ENCODE measurements around the gene C11orf68.

C11orf68 gene

DNA sequence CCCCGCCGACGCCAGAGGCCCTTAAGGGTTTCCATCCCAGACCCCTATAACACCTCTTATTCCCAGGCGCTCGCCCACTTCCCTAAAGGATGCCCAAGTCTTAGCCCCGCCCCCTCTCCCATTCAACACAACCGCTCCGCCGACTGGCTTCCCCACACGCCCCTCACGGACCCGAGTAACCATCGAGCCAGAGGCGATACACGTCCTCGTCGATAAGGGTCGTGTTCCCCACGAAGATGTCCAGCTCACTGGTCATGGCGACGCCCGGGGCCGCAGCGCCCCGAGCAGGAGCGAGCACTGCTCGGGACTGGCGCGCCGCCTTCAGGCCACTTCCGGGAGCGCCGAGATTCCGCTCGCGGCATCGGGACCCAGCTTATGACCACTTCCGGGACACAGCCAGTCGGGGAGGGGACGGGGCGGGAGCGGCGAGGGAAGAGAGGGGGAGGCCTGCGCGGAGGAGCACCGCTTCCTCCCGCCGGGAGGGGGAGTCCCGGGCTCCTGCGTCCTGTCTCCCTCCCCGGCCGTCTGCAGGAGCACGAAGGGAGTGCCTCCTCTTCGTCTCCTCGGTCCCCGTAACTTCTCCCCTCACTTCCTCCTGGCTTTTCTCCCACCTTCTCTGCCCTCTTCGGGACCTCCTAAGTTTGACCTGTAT lies 30.6 kb downstream of the C11orf68 start, which contains the start of gene FIBP:
Gene FIBP (minus strand): TSS at position 309 of the 652 bp plus-strand sequence. CDS start 53 bp downstream, at position 256.
- Histone ChIP-seq H3K27ac (ENCODE audit: poor library complexity, severe bottlenecking) (peak within 1 kb of the TSS; percentile 96), H3K27me3 (ENCODE audit: insufficient read depth, poor library complexity, severe bottlenecking) (no peaks in the 10 kb centered on the region), H3K4me3 (ENCODE audit: severe bottlenecking) (peak within 1 kb of the TSS; percentile 45), H3K4me1 (ENCODE audit: insufficient read depth, poor library complexity, severe bottlenecking) (peaks cover 10% of the 10 kb centered on the region), H3K9me3 (ENCODE audit: severe bottlenecking) (no peaks in the 10 kb centered on the region), H3K36me3 (ENCODE audit: low read depth) (peaks cover 44% of the 10 kb centered on the region)
- DNase-seq (ENCODE audit: low spot score) (peak; percentile 98), ATAC-seq (ENCODE audit: low read depth) (peak; percentile 57)
- TF ChIP-seq, protein P1, sequence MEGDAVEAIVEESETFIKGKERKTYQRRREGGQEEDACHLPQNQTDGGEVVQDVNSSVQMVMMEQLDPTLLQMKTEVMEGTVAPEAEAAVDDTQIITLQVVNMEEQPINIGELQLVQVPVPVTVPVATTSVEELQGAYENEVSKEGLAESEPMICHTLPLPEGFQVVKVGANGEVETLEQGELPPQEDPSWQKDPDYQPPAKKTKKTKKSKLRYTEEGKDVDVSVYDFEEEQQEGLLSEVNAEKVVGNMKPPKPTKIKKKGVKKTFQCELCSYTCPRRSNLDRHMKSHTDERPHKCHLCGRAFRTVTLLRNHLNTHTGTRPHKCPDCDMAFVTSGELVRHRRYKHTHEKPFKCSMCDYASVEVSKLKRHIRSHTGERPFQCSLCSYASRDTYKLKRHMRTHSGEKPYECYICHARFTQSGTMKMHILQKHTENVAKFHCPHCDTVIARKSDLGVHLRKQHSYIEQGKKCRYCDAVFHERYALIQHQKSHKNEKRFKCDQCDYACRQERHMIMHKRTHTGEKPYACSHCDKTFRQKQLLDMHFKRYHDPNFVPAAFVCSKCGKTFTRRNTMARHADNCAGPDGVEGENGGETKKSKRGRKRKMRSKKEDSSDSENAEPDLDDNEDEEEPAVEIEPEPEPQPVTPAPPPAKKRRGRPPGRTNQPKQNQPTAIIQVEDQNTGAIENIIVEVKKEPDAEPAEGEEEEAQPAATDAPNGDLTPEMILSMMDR (IDR thresholded peaks at IDR 0.05; ENCODE audit: poor library complexity, severe bottlenecking), result peak; percentile 93

DNA sequence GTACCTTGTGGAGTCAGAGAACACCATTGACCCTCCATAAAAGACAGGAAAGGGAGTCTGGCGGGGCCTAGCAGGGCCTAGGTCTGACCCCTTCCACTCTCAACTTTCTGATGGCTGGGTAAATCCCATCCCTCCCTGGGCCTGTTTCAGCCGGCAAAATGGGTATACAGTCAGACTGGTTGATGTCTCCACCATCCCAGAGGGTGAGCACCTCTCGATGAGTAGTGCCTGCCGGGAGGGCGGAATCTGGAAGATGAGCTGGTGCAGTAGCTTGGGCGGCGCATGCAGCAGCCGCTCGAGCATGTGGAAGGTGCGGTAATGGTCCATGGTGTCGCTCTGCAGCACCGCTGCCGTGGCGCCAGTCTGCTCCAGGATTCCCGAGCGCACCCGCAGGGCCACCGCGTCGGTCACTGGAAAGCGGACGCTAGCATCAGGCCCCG lies 31.1 kb downstream of the C11orf68 start:
- DNase-seq (ENCODE audit: low spot score) (no peak), ATAC-seq (ENCODE audit: low read depth) (no peak)
- TF ChIP-seq, protein P1 (IDR thresholded peaks at IDR 0.05; ENCODE audit: poor library complexity, severe bottlenecking), result no peak
- Histone ChIP-seq H3K36me3 (ENCODE audit: low read depth) (peaks cover 44% of the 10 kb centered on the region), H3K4me1 (ENCODE audit: insufficient read depth, poor library complexity, severe bottlenecking) (peaks cover 10% of the 10 kb centered on the region), H3K4me3 (ENCODE audit: severe bottlenecking) (peak overlapping the region; percentile 45), H3K9me3 (ENCODE audit: severe bottlenecking) (no peaks in the 10 kb centered on the region), H3K27ac (ENCODE audit: poor library complexity, severe bottlenecking) (peak overlapping the region; percentile 96), H3K27me3 (ENCODE audit: insufficient read depth, poor library complexity, severe bottlenecking) (no peaks in the 10 kb centered on the region)

DNA sequence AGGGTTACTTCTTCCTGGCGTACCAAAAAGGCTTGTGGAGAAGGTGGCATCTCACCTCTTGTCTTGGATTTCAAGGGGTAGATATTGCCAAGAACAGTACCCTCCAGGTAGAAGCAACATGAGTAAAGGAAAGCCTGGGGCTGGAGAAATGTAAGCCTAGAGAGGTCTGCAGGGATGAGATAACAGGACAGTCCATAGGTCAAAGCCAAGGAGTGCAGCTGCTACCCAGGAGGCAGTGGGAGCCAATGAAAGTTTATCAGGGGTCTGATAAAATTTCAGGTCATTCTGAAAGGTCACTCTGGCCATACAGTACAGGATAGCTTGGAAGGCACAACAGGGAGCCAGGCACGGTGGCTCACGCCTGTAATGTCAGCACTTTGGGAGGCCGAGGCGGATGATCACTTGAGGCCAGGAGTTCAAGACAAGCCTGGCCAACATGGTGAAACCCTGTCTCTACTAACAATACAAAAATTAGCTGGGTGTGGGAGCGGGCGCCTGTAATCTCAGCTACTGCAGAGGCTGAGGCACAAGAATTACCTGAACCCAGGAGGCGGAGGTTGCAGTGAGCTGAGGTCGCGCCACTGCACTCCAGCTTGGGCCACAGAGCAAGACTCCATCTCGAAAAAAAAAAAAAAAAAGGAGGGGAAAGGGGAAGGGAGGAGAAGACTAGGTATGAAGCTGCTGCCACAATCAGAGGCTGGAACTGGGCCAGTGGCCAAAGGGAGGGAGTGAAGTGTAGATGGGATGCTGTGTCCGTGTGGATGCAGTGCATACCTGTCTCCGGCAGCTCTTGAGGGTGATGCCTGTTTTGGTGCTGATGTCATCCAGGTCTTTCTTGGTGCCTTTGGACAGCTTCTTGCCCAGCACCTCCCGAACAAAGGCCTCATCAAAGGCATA lies 31.8 kb downstream of the C11orf68 start:
- Histone ChIP-seq H3K4me3 (ENCODE audit: severe bottlenecking) (peak overlapping the region; percentile 45), H3K4me1 (ENCODE audit: insufficient read depth, poor library complexity, severe bottlenecking) (peaks cover 10% of the 10 kb centered on the region), H3K27ac (ENCODE audit: poor library complexity, severe bottlenecking) (peak overlapping the region; percentile 96), H3K36me3 (ENCODE audit: low read depth) (peaks cover 42% of the 10 kb centered on the region), H3K27me3 (ENCODE audit: insufficient read depth, poor library complexity, severe bottlenecking) (no peaks in the 10 kb centered on the region), H3K9me3 (ENCODE audit: severe bottlenecking) (no peaks in the 10 kb centered on the region)
- ATAC-seq (ENCODE audit: low read depth) (no peak), DNase-seq (ENCODE audit: low spot score) (no peak)
- TF ChIP-seq, protein P1 (IDR thresholded peaks at IDR 0.05; ENCODE audit: poor library complexity, severe bottlenecking), result no peak

DNA sequence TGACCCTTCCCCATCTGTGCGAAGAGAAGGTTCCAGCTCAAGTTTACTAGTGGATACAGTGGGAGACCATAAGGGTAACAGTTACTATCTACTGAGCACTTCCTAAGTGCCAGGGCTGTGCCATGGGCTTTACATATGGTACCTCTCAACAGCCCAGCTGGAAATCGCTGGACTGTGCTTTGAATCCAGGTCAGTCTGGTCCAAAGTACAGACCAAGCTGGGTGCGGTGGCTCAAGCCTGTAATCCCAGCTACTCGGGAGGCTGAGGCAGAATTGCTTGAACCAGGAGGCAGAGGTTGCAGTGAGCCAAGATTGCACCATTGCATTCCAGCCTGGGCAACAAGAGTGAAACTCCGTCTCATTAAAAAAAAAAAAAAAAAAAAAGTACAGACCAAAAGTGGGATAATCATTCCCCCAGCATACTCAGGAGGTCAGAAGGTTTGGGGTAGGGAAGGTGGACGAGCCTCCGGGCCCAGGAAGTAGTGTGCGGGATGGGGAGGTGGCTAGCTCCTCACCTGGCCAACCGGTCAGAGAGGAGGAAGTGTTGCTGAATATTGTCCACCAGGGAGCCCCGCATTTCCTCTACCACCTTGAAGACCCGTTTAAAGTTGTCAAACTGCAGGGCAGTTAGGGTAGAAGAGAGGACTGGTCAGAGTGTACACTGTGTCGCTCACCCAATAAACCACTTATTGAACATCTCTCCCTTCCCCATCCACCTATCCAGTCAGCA lies 32.9 kb downstream of the C11orf68 start:
- ATAC-seq (ENCODE audit: low read depth) (no peak), DNase-seq (ENCODE audit: low spot score) (no peak)
- H3K36me3 ChIP-seq (ENCODE audit: low read depth), result peaks cover 38% of the 10 kb centered on the region

More for the DNA sequence above, 32.9 kb downstream of the C11orf68 start:
- TF ChIP-seq, protein P1 (IDR thresholded peaks at IDR 0.05; ENCODE audit: poor library complexity, severe bottlenecking), result no peak
- Histone ChIP-seq H3K27me3 (ENCODE audit: insufficient read depth, poor library complexity, severe bottlenecking) (no peaks in the 10 kb centered on the region), H3K27ac (ENCODE audit: poor library complexity, severe bottlenecking) (peak overlapping the region; percentile 96), H3K9me3 (ENCODE audit: severe bottlenecking) (no peaks in the 10 kb centered on the region), H3K4me1 (ENCODE audit: insufficient read depth, poor library complexity, severe bottlenecking) (peaks cover 10% of the 10 kb centered on the region), H3K4me3 (ENCODE audit: severe bottlenecking) (no peak overlapping the region)
